Tibial artery (tissue), 4 donors: Measurements from ENCODE around the gene PRKAR2B.

ENCODE experiments used
- DNase-seq, 2 donors: peaks; one replicate each; pipeline ENCODE4 v3.0.0-alpha.2; 2019
- H3K27ac ChIP-seq, 2 donors: fragments of 200-600 bp; sonication (generic) in 1 of 2; 1 replicate in 1 of 2; 2 replicates in 1 of 2; pipeline ENCODE4 v1.5.1; 2018 to 2019; ENCODE audit warnings: mild to moderate bottlenecking in 1 of 2
- H3K27me3 ChIP-seq, 2 donors: fragments of 200-600 bp; sonication (generic) in 1 of 2; one replicate each; pipeline versions ENCODE4 v1.5.1 to v1.6.0; 2016 to 2019
- H3K36me3 ChIP-seq, 3 donors: fragments of 200-600 bp; sonication (generic) in 2 of 3; one replicate each; pipeline ENCODE4 v1.5.1; 2016 to 2019; ENCODE audit warnings: mild to moderate bottlenecking in 2 of 3
- H3K4me1 ChIP-seq, 4 donors: fragments of 200-600 bp; sonication (generic) in 2 of 4; 1 replicate in 3 of 4; 2 replicates in 1 of 4; pipeline ENCODE4 v1.5.1; 2016 to 2019
- H3K4me3 ChIP-seq, 2 donors: fragments of 200-600 bp; sonication (generic) in 1 of 2; 1 replicate in 1 of 2; 2 replicates in 1 of 2; pipeline ENCODE4 v1.5.1; 2018 to 2019; ENCODE audit warnings: mild to moderate bottlenecking in 2 of 2
- H3K9me3 ChIP-seq, 3 donors: fragments of 200-600 bp; sonication (generic) in 1 of 3; one replicate each; pipeline ENCODE4 v1.5.1; 2016 to 2019
- CTCF ChIP-seq, 2 experiments: fragments of 200-600 bp in 1 of 2; fragments of 450-650 bp in 1 of 2; IDR thresholded peaks; one replicate each; pipeline ENCODE4 v1.5.1; 2017 to 2019; ENCODE audit warnings: antibody characterized with exemption in 2 of 2, mild to moderate bottlenecking in 1 of 2, moderate library complexity in 1 of 2
- intact Hi-C: fragments of 100-400 bp; cut with DNase I; formaldehyde crosslinking; loops from one replicate; pipeline ENCODE4 v1.15.0; 2023; ENCODE audit warnings: low total_unique reads

The PRKAR2B gene

DNA sequence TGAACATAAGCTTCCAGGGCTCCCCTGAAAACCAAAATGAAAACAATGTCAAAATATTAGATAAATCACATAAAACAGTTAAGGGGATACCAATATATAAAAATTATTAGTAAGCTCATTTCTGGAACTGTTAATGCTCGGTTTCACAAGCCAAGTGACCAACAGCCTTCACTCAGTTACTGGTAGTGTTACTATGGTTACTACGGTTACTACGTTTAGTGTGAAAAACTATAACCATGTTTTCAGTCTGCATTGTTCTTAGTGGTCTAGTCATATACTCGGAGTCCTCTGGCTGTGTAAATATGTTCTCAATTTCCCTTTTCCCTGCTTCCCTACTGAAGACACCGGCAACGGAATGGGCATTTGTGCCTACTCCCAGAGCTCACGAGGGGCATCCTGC, 159.1 kb downstream of the PRKAR2B start:
- DNase-seq, result no peak
- no peak overlapping the region for H3K4me3 ChIP-seq
- intact Hi-C loops, result no loop called here
- no peaks in the 10 kb centered on the region for H3K9me3 ChIP-seq
- no peak for TF ChIP-seq CTCF (IDR thresholded peaks at IDR 0.05)
- H3K4me1 ChIP-seq, result peaks cover 0 to 26% (median 15%) of the 10 kb centered on the region in 4 donors
- no peaks in the 10 kb centered on the region for H3K27me3 ChIP-seq
- H3K36me3 ChIP-seq, result peaks cover 68 to 82% (median 74%) of the 10 kb centered on the region in 3 donors
- H3K27ac ChIP-seq, result no peak overlapping the region

DNA sequence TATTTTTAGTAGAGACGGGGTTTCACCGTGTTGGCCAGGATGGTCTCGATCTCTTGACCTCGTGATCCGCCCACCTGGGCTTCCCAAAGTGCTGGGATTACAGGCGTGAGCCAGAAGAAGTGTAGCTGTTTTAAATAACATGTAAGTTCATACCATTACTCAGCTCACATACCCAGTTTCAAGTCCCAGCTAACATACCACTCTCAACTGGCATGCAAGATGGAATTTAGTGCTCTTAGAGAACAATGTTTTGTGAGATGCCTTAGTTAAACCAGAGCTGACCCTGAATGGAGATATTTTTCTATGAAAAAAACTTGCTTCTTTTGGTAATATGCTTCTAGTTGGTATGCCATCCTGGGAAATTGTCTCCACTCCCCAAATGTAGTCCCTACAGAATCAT, 161.6 kb downstream of the PRKAR2B start:
- intact Hi-C loops, result no loop called here
- H3K27ac ChIP-seq, result peak overlapping the region in 1 of 2 donors; percentile 59
- no peak for DNase-seq
- TF ChIP-seq CTCF (IDR thresholded peaks at IDR 0.05), result no peak
- H3K36me3 ChIP-seq, result peaks cover 43 to 75% (median 64%) of the 10 kb centered on the region in 3 donors
- H3K4me3 ChIP-seq, result no peak overlapping the region
- no peaks in the 10 kb centered on the region for H3K27me3 ChIP-seq
- peaks cover 0 to 31% (median 17%) of the 10 kb centered on the region in 4 donors for H3K4me1 ChIP-seq
- H3K9me3 ChIP-seq, result no peaks in the 10 kb centered on the region

GRCh38 chr7:107206706-107207105, 162.2 kb downstream of the PRKAR2B start:
- H3K27ac ChIP-seq, result peak overlapping the region; percentile 8 to 59
- peaks cover 0 to 31% (median 17%) of the 10 kb centered on the region in 4 donors for H3K4me1 ChIP-seq
- no peaks in the 10 kb centered on the region for H3K9me3 ChIP-seq
- no peak for TF ChIP-seq CTCF (IDR thresholded peaks at IDR 0.05)
- peaks cover 37 to 69% (median 58%) of the 10 kb centered on the region in 3 donors for H3K36me3 ChIP-seq
- H3K4me3 ChIP-seq, result no peak overlapping the region
- no peaks in the 10 kb centered on the region for H3K27me3 ChIP-seq
- intact Hi-C loops, result no loop called here
- DNase-seq, result no peak

- H3K27ac ChIP-seq, result peak overlapping the region; percentile 21 to 59
- H3K4me1 ChIP-seq, result peaks cover 0 to 31% (median 17%) of the 10 kb centered on the region in 4 donors
- intact Hi-C loops, result no loop called here
- no peak for DNase-seq
- H3K36me3 ChIP-seq, result peaks cover 30 to 61% (median 51%) of the 10 kb centered on the region in 3 donors
- H3K9me3 ChIP-seq, result no peaks in the 10 kb centered on the region
- no peaks in the 10 kb centered on the region for H3K27me3 ChIP-seq
- H3K4me3 ChIP-seq, result no peak overlapping the region
- TF ChIP-seq CTCF (IDR thresholded peaks at IDR 0.05), result no peak
These were observed 163.0 kb downstream of the PRKAR2B start for GRCh38 chr7:107207459-107207858.

DNA sequence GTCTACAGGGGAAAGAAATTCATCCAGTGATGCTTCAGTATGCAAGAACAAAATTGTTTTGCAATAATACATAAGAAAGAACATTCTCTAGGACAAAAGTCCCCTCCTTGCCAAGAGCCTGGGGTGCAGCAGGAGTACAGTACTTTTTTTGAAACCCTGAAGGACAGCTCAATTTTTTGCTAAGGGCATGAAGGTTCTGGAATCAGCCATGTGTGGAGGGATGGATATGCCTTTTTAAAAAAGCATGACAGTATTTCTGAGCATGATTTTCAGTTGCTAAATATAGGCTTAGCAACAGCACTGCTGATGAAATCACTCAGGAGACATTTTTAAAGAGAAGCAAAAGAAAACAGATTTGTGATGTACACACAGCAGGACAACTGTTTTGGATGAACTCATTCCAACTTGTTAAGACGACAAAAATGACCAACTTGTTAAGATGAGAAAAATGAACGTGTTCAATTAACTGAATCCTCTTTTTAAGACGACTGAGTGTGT, 163.6 kb downstream of the PRKAR2B start:
- no peak for DNase-seq
- intact Hi-C loops, result no loop called here
- no peak for TF ChIP-seq CTCF (IDR thresholded peaks at IDR 0.05)
- H3K4me1 ChIP-seq, result peaks cover 0 to 31% (median 17%) of the 10 kb centered on the region in 4 donors
- peak overlapping the region; percentile 59 to 77 for H3K27ac ChIP-seq
- no peaks in the 10 kb centered on the region for H3K27me3 ChIP-seq
- H3K4me3 ChIP-seq, result no peak overlapping the region
- no peaks in the 10 kb centered on the region for H3K9me3 ChIP-seq
- H3K36me3 ChIP-seq, result peaks cover 23 to 57% (median 45%) of the 10 kb centered on the region in 3 donors
